Activated CD8-positive, alpha-beta memory T cell treated with anti-CD3 and anti-CD28 coated beads for 36 hours (primary cell): ENCODE measurements around the gene EEF2. TPM values are rescaled to one million over a fixed set of nuclear protein-coding genes. Genes with fewer than 3 reads are reported as not detected.
"Not testable (repeated sequence)": the region's sequence is repeated elsewhere in the genome, so short reads cannot be mapped to it uniquely, and the experiment has no call there.

ENCODE experiments used
- CTCF ChIA-PET: fragments of 350-600 bp; sonication (Branson Sonifier 250); formaldehyde crosslinking; loops from one replicate; lab custom pipeline; 2021; ENCODE audit warnings: antibody characterized with exemption; lab: Charles Lee
- POLR2A ChIA-PET: fragments of 350-600 bp; sonication (Branson Sonifier 250); formaldehyde crosslinking; loops from one replicate; lab custom pipeline; 2021; ENCODE audit warnings: antibody characterized with exemption; lab: Charles Lee
- total RNA-seq, 2 experiments: library from RNA; stranded (reverse); gene quantifications; one replicate each; pipeline ENCODE4 v1.2.3, GENCODE V29; 2021

The EEF2 gene
- total RNA-seq, 2 experiments from 2014 or later = 3,176 to 3,180 TPM

GRCh38 chr19:4016903-4017638 is 31.8 kb upstream of the EEF2 start:
- ChIA-PET CTCF (interaction anchor here (0.6 kb wide), 1 partner anchor 80 kb away, joined by 3 read pairs; no protein-coding TSS in a partner anchor), POLR2A (interaction anchor here (0.6 kb wide), 1 partner anchor 32 kb away, joined by 4 read pairs; no protein-coding TSS in a partner anchor)

GRCh38 chr19:4016486-4016885 is 31.2 kb upstream of the EEF2 start:
- ChIA-PET POLR2A (no interaction called here), CTCF (interaction anchor here (0.6 kb wide), 1 partner anchor 80 kb away, joined by 3 read pairs; no protein-coding TSS in a partner anchor)

- POLR2A ChIA-PET = no interaction called here
- CTCF ChIA-PET = no interaction called here
Measured at GRCh38 chr19:4015705-4016402, 30.6 kb upstream of the EEF2 start.

- POLR2A ChIA-PET = no interaction called here
- CTCF ChIA-PET = no interaction called here
Measured at GRCh38 chr19:4014541-4015491, 29.6 kb upstream of the EEF2 start.

GRCh38 chr19:4013886-4014540 is 28.8 kb upstream of the EEF2 start:
- ChIA-PET POLR2A (no interaction called here), CTCF (no interaction called here)

GRCh38 chr19:4012975-4013634 is 27.8 kb upstream of the EEF2 start:
- CTCF ChIA-PET = interaction anchor here (0.6 kb wide), 1 partner anchor 28 kb away, joined by 3 read pairs; no protein-coding TSS in a partner anchor
- POLR2A ChIA-PET = no interaction called here

- ChIA-PET CTCF (interaction anchor here (0.6 kb wide), 1 partner anchor 28 kb away, joined by 3 read pairs; no protein-coding TSS in a partner anchor), POLR2A (no interaction called here)
Measured at GRCh38 chr19:4012092-4012974, 27.1 kb upstream of the EEF2 start.

GRCh38 chr19:4011430-4011829 is 26.2 kb upstream of the EEF2 start:
- POLR2A ChIA-PET = not testable (repeated sequence)

GRCh38 chr19:4010808-4011110 is 25.5 kb upstream of the EEF2 start:
- CTCF ChIA-PET = interaction anchor here (1.2 kb wide), 1 partner anchor 23 kb away, joined by 3 read pairs; no protein-coding TSS in a partner anchor
- POLR2A ChIA-PET = no interaction called here

More at GRCh38 chr19:4011430-4011829, 26.2 kb upstream of the EEF2 start:
- CTCF ChIA-PET = interaction anchor here (0.7 kb wide), 1 partner anchor 128 kb away, joined by 4 read pairs; no protein-coding TSS in a partner anchor

- ChIA-PET CTCF (interaction anchor here (0.9 to 1.2 kb wide), 2 partner anchors 22 to 24 kb away, joined by 3 read pairs; no protein-coding TSS in a partner anchor), POLR2A (no interaction called here)
Measured at GRCh38 chr19:4009990-4010807, 24.9 kb upstream of the EEF2 start.

- ChIA-PET CTCF (interaction anchor here (0.6 to 2.0 kb wide), 4 partner anchors 18 to 132 kb away, joined by 3 to 13 read pairs (median 4); no protein-coding TSS in a partner anchor), POLR2A (interaction anchor here (0.6 to 1.7 kb wide), 5 partner anchors 16 to 97 kb away, joined by 3 to 6 read pairs (median 4); partner anchors contain the start of genes DAPK3 and EEF2)
Measured at GRCh38 chr19:4007836-4008539, 22.7 kb upstream of the EEF2 start.

- ChIA-PET CTCF (interaction anchor here (0.6 to 2.0 kb wide), 11 partner anchors 10 to 346 kb away, joined by 3 to 13 read pairs (median 4); partner anchors contain the start of gene EEF2), POLR2A (interaction anchor here (0.6 to 1.7 kb wide), 6 partner anchors 16 to 618 kb away, joined by 3 to 8 read pairs (median 4); partner anchors contain the start of genes DAPK3 and EEF2)
Measured at GRCh38 chr19:4007021-4007835, 22.0 kb upstream of the EEF2 start, which contains the start of gene PIAS4. TSS of gene PIAS4 (plus strand) at chr19:4007736. CDS start at chr19:4007761, 25 bp downstream.

- POLR2A ChIA-PET = not testable (repeated sequence)
- CTCF ChIA-PET = interaction anchor here (0.6 to 1.1 kb wide), 2 partner anchors 15 to 268 kb away, joined by 3 to 4 read pairs; no protein-coding TSS in a partner anchor
Measured at GRCh38 chr19:4005436-4005835, 20.2 kb upstream of the EEF2 start.

GRCh38 chr19:4000798-4001197 is 15.5 kb upstream of the EEF2 start:
- CTCF ChIA-PET = not testable (repeated sequence)
- POLR2A ChIA-PET = interaction anchor here (0.7 kb wide), 1 partner anchor 22 kb away, joined by 7 read pairs; no protein-coding TSS in a partner anchor
